22Rv1 (cell line): ENCODE measurements around the gene EPHA3.

ENCODE experiments used
- H3K27ac ChIP-seq: fragments of 450-650 bp; 2 replicates; pipeline ENCODE4 v1.5.1; 2017
- CTCF ChIP-seq: fragments of 450-650 bp; IDR thresholded peaks from 2 replicates; pipeline ENCODE4 v1.5.1; 2017; ENCODE audit warnings: mild to moderate bottlenecking
- ZFX ChIP-seq: fragments of 450-650 bp; IDR thresholded peaks from 2 replicates; pipeline ENCODE4 v1.6.1; 2017; ENCODE audit warnings: antibody characterized with exemption, borderline replicate concordance

Gene EPHA3

GRCh38 chr3:89494734-89495133 is 387.3 kb downstream of the EPHA3 start:
- H3K27ac ChIP-seq, result peak overlapping the region; percentile 74
- TF ChIP-seq ZFX (no peak), CTCF (no peak)

- peak overlapping the region; percentile 76 for H3K27ac ChIP-seq
- TF ChIP-seq ZFX (no peak), CTCF (no peak)
These were observed 396.5 kb downstream of the EPHA3 start for GRCh38 chr3:89503891-89504391.

- no peak for TF ChIP-seq ZFX
- TF ChIP-seq CTCF, result peak; percentile 21; the same call in 1 of the 2 replicates
- H3K27ac ChIP-seq, result peak overlapping the region; percentile 76
These were observed 397.0 kb downstream of the EPHA3 start for GRCh38 chr3:89504432-89504831.

- no peak for TF ChIP-seq ZFX
- no peak for TF ChIP-seq CTCF
- H3K27ac ChIP-seq, result no peak overlapping the region
These were observed 399.2 kb downstream of the EPHA3 start for GRCh38 chr3:89506462-89507103.

- TF ChIP-seq ZFX (no peak), CTCF (no peak)
- no peak overlapping the region for H3K27ac ChIP-seq
These were observed 413.9 kb downstream of the EPHA3 start for GRCh38 chr3:89521328-89521727.

GRCh38 chr3:89522155-89522554 is 414.7 kb downstream of the EPHA3 start:
- H3K27ac ChIP-seq, result no peak overlapping the region
- TF ChIP-seq CTCF, result no peak
- TF ChIP-seq ZFX, result no peak

- TF ChIP-seq ZFX (no peak), CTCF (no peak)
These were observed 418.2 kb downstream of the EPHA3 start for GRCh38 chr3:89525609-89526008.

More at GRCh38 chr3:89525609-89526008, 418.2 kb downstream of the EPHA3 start:
- peak overlapping the region; percentile 77 for H3K27ac ChIP-seq
